GM12878 (cell line): ENCODE data around the gene EIF4ENIF1. TPM values are rescaled to one million over a fixed set of nuclear protein-coding genes. Genes with fewer than 3 reads are reported as not detected.

Experiments
- ATAC-seq: fragments of 200-7000 bp; cut with Tn5 transposase; 3 replicates; pipeline ENCODE4 v1.9.1; 2020; ENCODE audit warnings: mild to moderate bottlenecking, moderate library complexity
- BruUV-seq: library from RNA; stranded (reverse); fragments of 400-500 nt; replicated peaks from 2 replicates; lab custom pipeline; 2021; lab: Mats Ljungman, UMichigan
- CTCF ChIA-PET: fragments of 300-600 bp; sonication (Branson Sonifier 250); formaldehyde crosslinking; extraction: SDS; loops from one replicate; lab custom pipeline; 2021; ENCODE audit warnings: inconsistent platforms; lab: Yijun Ruan, JAX
- POLR2A ChIA-PET: fragments of 350-600 bp; formaldehyde crosslinking; extraction: SDS; loops from one replicate; lab custom pipeline; 2021; ENCODE audit warnings: inconsistent platforms; lab: Charles Lee
- RAD21 ChIA-PET: fragments of 300-600 bp; sonication (Branson Sonifier 250); formaldehyde crosslinking; loops from one replicate; lab custom pipeline; 2023; ENCODE audit warnings: antibody characterized with exemption; ENCODE audit not compliant: unreplicated experiment; lab: Charles Lee
- SMC1A ChIA-PET: fragments of 300-600 bp; sonication (Branson Sonifier 250); formaldehyde crosslinking; loops from one replicate; lab custom pipeline; 2023; ENCODE audit not compliant: unreplicated experiment, uncharacterized antibody; lab: Charles Lee
- DNase-seq: peaks from one replicate; pipeline ENCODE4 v3.0.0-alpha.2; 2011; ENCODE audit warnings: low read depth, low spot score
- FAIRE-seq: peaks from 3 replicates; lab custom pipeline; 2011; peaks lifted over from hg19 to GRCh38; lab: Jason Lieb, UNC
- H2AFZ ChIP-seq: 2 replicates; pipeline ENCODE4 v1.6.0; 2011; ENCODE audit warnings: low read depth, low read length, control low read depth; ENCODE audit not compliant: control insufficient read depth
- H3K27ac ChIP-seq: 2 replicates; pipeline ENCODE4 v1.5.1; 2011; ENCODE audit warnings: control low read depth; ENCODE audit not compliant: control insufficient read depth, insufficient read depth
- H3K27me3 ChIP-seq, 2 experiments: replicated peaks in 1 of 2; 2 replicates each; pipeline versions ENCODE4 v1.6.0 to v1.6.1; 2011; ENCODE audit warnings: low read length in 1 of 2; ENCODE audit not compliant: control insufficient read depth in 2 of 2, insufficient read depth in 2 of 2
- H3K36me3 ChIP-seq, 2 experiments: 2 replicates each; pipeline ENCODE4 v1.5.1; 2011; ENCODE audit warnings: low read length in 1 of 2; ENCODE audit not compliant: control insufficient read depth in 2 of 2, insufficient read depth in 2 of 2
- H3K4me1 ChIP-seq: 2 replicates; pipeline ENCODE4 v1.6.1; 2011; ENCODE audit warnings: mild to moderate bottlenecking, low read length, moderate library complexity, mixed read lengths; ENCODE audit not compliant: control insufficient read depth, insufficient read depth
- H3K4me2 ChIP-seq: 2 replicates; pipeline ENCODE4 v1.6.0; 2011; ENCODE audit warnings: control low read depth; ENCODE audit not compliant: control insufficient read depth, insufficient read depth
- H3K4me3 ChIP-seq: fragments of 200-600 bp; sonication (generic); 2 replicates; pipeline ENCODE4 v1.5.1; 2016
- H3K79me2 ChIP-seq: 2 replicates; pipeline ENCODE4 v1.6.0; 2011; ENCODE audit warnings: low read length; ENCODE audit not compliant: control insufficient read depth, insufficient read depth
- H3K9ac ChIP-seq: 2 replicates; pipeline ENCODE4 v1.8.0; 2011; ENCODE audit warnings: low read length, control low read depth, mixed read lengths; ENCODE audit not compliant: control insufficient read depth, insufficient read depth
- H3K9me3 ChIP-seq: replicated peaks from 3 replicates; pipeline ENCODE4 v1.5.1; 2011; ENCODE audit warnings: mild to moderate bottlenecking, low read length; ENCODE audit not compliant: control insufficient read depth, insufficient read depth
- H4K20me1 ChIP-seq: 2 replicates; pipeline ENCODE4 v1.6.0; 2011; ENCODE audit not compliant: control insufficient read depth, insufficient read depth
- ATF3 ChIP-seq: IDR thresholded peaks from 2 replicates; pipeline ENCODE4 v1.6.1; 2011; ENCODE audit warnings: low read depth, mild to moderate bottlenecking, low read length, moderate library complexity, borderline replicate concordance; ENCODE audit errors: extremely low read depth
- CHD1 ChIP-seq: IDR thresholded peaks from 2 replicates; pipeline ENCODE4 v1.6.1; 2012; ENCODE audit warnings: low read depth, low read length, improper control_type of control experiment
- CHD4 ChIP-seq: fragments of 200-600 bp; sonication (generic); IDR thresholded peaks from 2 replicates; pipeline ENCODE4 v1.6.1; 2016; ENCODE audit warnings: mild to moderate bottlenecking
- MTA3 ChIP-seq: IDR thresholded peaks from 2 replicates; pipeline ENCODE4 v1.6.1; 2012; ENCODE audit warnings: low read length, inconsistent platforms, borderline replicate concordance
- POLR2A ChIP-seq: IDR thresholded peaks from 2 replicates; pipeline ENCODE4 v1.6.1; 2011; ENCODE audit warnings: low read depth, mild to moderate bottlenecking, low read length
- SPI1 ChIP-seq: IDR thresholded peaks from 2 replicates; pipeline ENCODE4 v1.6.1; 2011; ENCODE audit warnings: low read depth, mild to moderate bottlenecking, low read length, moderate library complexity, borderline replicate concordance; ENCODE audit not compliant: insufficient read depth
- TAF1 ChIP-seq: IDR thresholded peaks from 2 replicates; pipeline ENCODE4 v1.6.1; 2011; ENCODE audit warnings: mild to moderate bottlenecking, low read depth, low read length, borderline replicate concordance
- WGBS: methylation state at CpG from one replicate; pipeline ENCODE4 v1.1.6; 2016; ENCODE audit warnings: low lambda C conversion rate; ENCODE audit not compliant: insufficient replicate concordance, insufficient coverage; ENCODE audit errors: missing lambda C conversion rate; 5-methylcytosine and 5-hydroxymethylcytosine counted together
- in situ Hi-C: fragments of 300-500 bp; cut with MboI; formaldehyde crosslinking; loops from 9 replicates; pipeline ENCODE4 v1.14.3; 2018; ENCODE audit warnings: mixed read lengths
- intact Hi-C: fragments of 100-400 bp; cut with micrococcal nuclease; formaldehyde crosslinking; loops from one replicate; pipeline ENCODE4 v1.14.2; 2022; ENCODE audit not compliant: unreplicated experiment
- polyA plus RNA-seq, 11 experiments: library from polyadenylated mRNA; depleted of rRNA in 4 of 11; unstranded in 6 of 11; stranded (reverse) in 5 of 11; fragments of >200 nt; fragmentation: Nextera tagmentation in 4 of 11; fragmentation: Illumina TruSeq in 1 of 11; extraction: Ambion mirVana in 4 of 11; extraction: Trizol in 1 of 11; gene quantifications; 1 replicate in 1 of 11; 2 replicates in 10 of 11; pipeline versions ENCODE4 v1.2.1 to v1.2.3, GENCODE V29; 2011 to 2016; ENCODE audit warnings: inconsistent platforms in 2 of 11, missing spikeins in 2 of 11, low read depth in 1 of 11
- total RNA-seq, 4 experiments: library from RNA; depleted of rRNA in 3 of 4; stranded (reverse); fragments of >200 nt in 3 of 4; fragmentation: Illumina TruSeq in 1 of 4; extraction: Trizol in 1 of 4; gene quantifications; 2 replicates each; pipeline versions ENCODE4 v1.2.1 to v1.2.3, GENCODE V29; 2013 to 2021

Gene EIF4ENIF1
- total and polyA plus RNA-seq, 10 of the 15 experiments (the other 5 are each of a cell fraction or from before 2014, with no cell fraction given): 4.4 to 43.7 (median 24.4) TPM

GRCh38 chr22:31442768-31443489, 46.7 kb downstream of the EIF4ENIF1 start:
- Histone ChIP-seq H2AFZ (no peak overlapping the region), H3K79me2 (no peaks in the 10 kb centered on the region), H3K27ac (no peak overlapping the region), H3K4me3 (no peak overlapping the region), H4K20me1 (no peaks in the 10 kb centered on the region), H3K27me3 (no peaks in the 10 kb centered on the region), H3K36me3 (peaks cover 21 to 38% of the 10 kb centered on the region in 2 experiments), H3K4me2 (no peak overlapping the region), H3K9ac (no peak overlapping the region), H3K9me3 (no peaks in the 10 kb centered on the region), H3K4me1 (no peaks in the 10 kb centered on the region)
- ATAC-seq: no peak
- no peak for FAIRE-seq
- DNase-seq: no peak
- ChIA-PET SMC1A (interaction anchor here (0.5 to 1.0 kb wide), 3 partner anchors 11 to 141 kb away, joined by 3 read pairs; no protein-coding TSS in a partner anchor), CTCF (interaction anchor here (1.4 kb wide), 1 partner anchor 9 kb away, joined by 3 read pairs; no protein-coding TSS in a partner anchor), RAD21 (no interaction called here), POLR2A (no interaction called here)
- in situ Hi-C loops (no loop called here), intact Hi-C loops (no loop called here)
- no TSS peak for BruUV-seq
- no peak for TF ChIP-seq TAF1
- no peak for TF ChIP-seq ATF3
- TF ChIP-seq MTA3: no peak
- WGBS: 85% methylated on average over 5 of the region's 5 CpGs

GRCh38 chr22:31441652-31442051, 48.0 kb downstream of the EIF4ENIF1 start:
- FAIRE-seq: no peak
- no TSS peak for BruUV-seq
- ChIA-PET SMC1A (no interaction called here), POLR2A (interaction anchor here (0.6 kb wide), 1 partner anchor 24 kb away, joined by 3 read pairs; no protein-coding TSS in a partner anchor), CTCF (no interaction called here), RAD21 (no interaction called here)
- ATAC-seq: no peak
- in situ Hi-C loops (no loop called here), intact Hi-C loops (no loop called here)
- H3K27ac ChIP-seq: no peak overlapping the region
- no peak overlapping the region for H3K9ac ChIP-seq
- H3K9me3 ChIP-seq: no peaks in the 10 kb centered on the region
- peaks cover 24 to 44% of the 10 kb centered on the region in 2 experiments for H3K36me3 ChIP-seq
- H3K79me2 ChIP-seq: no peaks in the 10 kb centered on the region
- H3K4me1 ChIP-seq: no peaks in the 10 kb centered on the region
- no peak overlapping the region for H3K4me2 ChIP-seq
- DNase-seq: no peak
- H4K20me1 ChIP-seq: no peaks in the 10 kb centered on the region
- no peaks in the 10 kb centered on the region for H3K27me3 ChIP-seq
- TF ChIP-seq SPI1 (no peak), CHD4 (no peak), CHD1 (no peak), POLR2A (peak; percentile 40; the same call in 1 of the 2 replicates)
- 98% methylated on average over 5 of the region's 5 CpGs for WGBS
- H3K4me3 ChIP-seq: no peak overlapping the region
- no peak overlapping the region for H2AFZ ChIP-seq
